C4-2B (cell line): ENCODE data around the gene C2orf72.

Experiments used
- ZFX ChIP-seq: fragments of 450-650 bp; IDR thresholded peaks from 2 replicates; pipeline ENCODE4 v1.6.1; 2017
- TF ChIP-seq, protein P1 (sequence below): fragments of 450-650 bp; conservative IDR thresholded peaks from 2 replicates; pipeline ENCODE4 v1.5.1; 2017; ENCODE audit warnings: mild to moderate bottlenecking

DNA sequence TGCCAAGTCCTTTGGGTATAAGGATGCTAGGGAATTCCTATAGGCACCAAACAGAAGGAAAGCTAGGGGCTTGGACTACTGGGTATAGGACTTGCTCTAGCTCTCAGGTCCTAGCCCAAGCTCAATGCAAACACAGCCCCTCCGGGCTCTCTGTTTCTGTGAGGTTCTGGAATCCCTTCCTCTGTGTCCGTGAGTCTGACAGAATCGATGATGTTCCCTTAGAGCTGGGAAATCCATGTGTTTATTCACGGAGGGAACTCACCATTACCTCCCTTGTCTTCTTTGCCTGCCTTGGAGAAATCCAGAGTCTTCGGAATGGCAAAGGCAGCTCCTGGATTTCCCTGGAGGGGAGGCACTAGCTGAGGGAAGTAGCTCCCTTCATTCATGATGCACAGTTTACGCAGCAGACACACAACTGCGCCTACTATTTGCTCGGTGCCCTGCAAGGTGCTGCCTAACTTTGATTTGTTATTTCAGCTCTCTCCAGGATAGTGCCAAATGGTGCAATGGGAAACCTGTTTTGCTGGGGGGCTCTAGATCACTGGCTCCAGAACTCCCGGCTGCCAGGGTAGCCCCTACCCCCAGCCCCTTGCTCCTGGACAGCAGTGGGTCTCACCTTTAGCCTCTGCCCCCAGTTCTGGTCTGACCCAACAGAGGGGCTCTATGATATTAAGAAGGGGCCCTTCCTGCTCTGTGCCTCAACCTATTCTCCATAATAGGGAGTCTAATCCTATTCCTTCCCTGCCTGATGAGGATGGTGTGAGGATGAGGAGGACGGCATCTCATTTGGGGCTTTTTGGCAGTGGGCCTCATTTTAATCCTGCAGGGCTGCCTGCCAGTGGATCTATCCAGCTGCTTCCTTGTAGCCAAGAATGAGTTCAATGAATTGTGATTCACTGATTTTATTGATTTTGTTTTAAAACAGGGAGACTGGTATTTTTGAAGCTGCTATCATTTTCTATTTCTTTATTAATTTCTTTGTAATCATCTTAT is 10.9 kb downstream of the C2orf72 start:
- TF ChIP-seq, protein P1, sequence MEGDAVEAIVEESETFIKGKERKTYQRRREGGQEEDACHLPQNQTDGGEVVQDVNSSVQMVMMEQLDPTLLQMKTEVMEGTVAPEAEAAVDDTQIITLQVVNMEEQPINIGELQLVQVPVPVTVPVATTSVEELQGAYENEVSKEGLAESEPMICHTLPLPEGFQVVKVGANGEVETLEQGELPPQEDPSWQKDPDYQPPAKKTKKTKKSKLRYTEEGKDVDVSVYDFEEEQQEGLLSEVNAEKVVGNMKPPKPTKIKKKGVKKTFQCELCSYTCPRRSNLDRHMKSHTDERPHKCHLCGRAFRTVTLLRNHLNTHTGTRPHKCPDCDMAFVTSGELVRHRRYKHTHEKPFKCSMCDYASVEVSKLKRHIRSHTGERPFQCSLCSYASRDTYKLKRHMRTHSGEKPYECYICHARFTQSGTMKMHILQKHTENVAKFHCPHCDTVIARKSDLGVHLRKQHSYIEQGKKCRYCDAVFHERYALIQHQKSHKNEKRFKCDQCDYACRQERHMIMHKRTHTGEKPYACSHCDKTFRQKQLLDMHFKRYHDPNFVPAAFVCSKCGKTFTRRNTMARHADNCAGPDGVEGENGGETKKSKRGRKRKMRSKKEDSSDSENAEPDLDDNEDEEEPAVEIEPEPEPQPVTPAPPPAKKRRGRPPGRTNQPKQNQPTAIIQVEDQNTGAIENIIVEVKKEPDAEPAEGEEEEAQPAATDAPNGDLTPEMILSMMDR, result no peak
- no peak for TF ChIP-seq ZFX
